MM.1S (cell line): ENCODE measurements around the gene KIRREL3.

Experiments
- CTCF ChIP-seq: fragments of 300-600 bp; sonication (generic); IDR thresholded peaks from 2 replicates; pipeline ENCODE4 v1.5.1; 2016; ENCODE audit warnings: antibody characterized with exemption, low read length, mixed read lengths
- EZH2 ChIP-seq: fragments of 300-600 bp; sonication (generic); optimal IDR thresholded peaks from 2 replicates; pipeline ENCODE3; 2017; ENCODE audit warnings: low read depth, mild to moderate bottlenecking, antibody characterized with exemption, low read length, mixed read lengths

- TF ChIP-seq CTCF (no peak), EZH2 (no peak)
Measured at GRCh38 chr11:126993599-126993998, 7.0 kb downstream of the KIRREL3 start.
